GM23248 (cell line): ENCODE results near the gene POLD1. TPM values are rescaled to one million over a fixed set of nuclear protein-coding genes. Genes with fewer than 3 reads are reported as not detected.

ENCODE experiments used
- DNase-seq: peaks from one replicate; pipeline ENCODE4 v3.0.0-alpha.2; 2015
- H2AFZ ChIP-seq: fragments of 200-600 bp; sonication (generic); 2 replicates; pipeline ENCODE4 v1.6.1; 2016; ENCODE audit warnings: antibody characterized with exemption
- H3F3A ChIP-seq: fragments of 200-600 bp; sonication (generic); 2 replicates; pipeline ENCODE4 v1.6.1; 2016; ENCODE audit warnings: mild to moderate bottlenecking, antibody characterized with exemption, mixed run types; ENCODE audit not compliant: insufficient read depth
- H3K27ac ChIP-seq: fragments of 200-600 bp; sonication (generic); 2 replicates; pipeline ENCODE4 v1.5.1; 2016; ENCODE audit warnings: mild to moderate bottlenecking
- H3K27me3 ChIP-seq: fragments of 200-600 bp; sonication (generic); replicated peaks from 2 replicates; pipeline ENCODE4 v1.6.1; 2016; ENCODE audit warnings: mild to moderate bottlenecking; ENCODE audit not compliant: insufficient read depth
- H3K36me3 ChIP-seq: fragments of 200-600 bp; sonication (generic); 2 replicates; pipeline ENCODE4 v1.6.1; 2016; ENCODE audit warnings: low read depth, mild to moderate bottlenecking
- H3K4me1 ChIP-seq: fragments of 200-600 bp; sonication (generic); 2 replicates; pipeline ENCODE4 v1.6.1; 2016; ENCODE audit warnings: mild to moderate bottlenecking; ENCODE audit not compliant: insufficient read depth
- H3K4me2 ChIP-seq: fragments of 200-600 bp; sonication (generic); one replicate; pipeline ENCODE4 v1.6.1; 2016; ENCODE audit warnings: mild to moderate bottlenecking; ENCODE audit not compliant: unreplicated experiment
- H3K4me3 ChIP-seq: fragments of 200-600 bp; sonication (generic); 2 replicates; pipeline ENCODE4 v1.5.1; 2016; ENCODE audit warnings: mild to moderate bottlenecking
- H3K79me2 ChIP-seq: fragments of 200-600 bp; sonication (generic); 2 replicates; pipeline ENCODE4 v1.6.1; 2016; ENCODE audit warnings: mild to moderate bottlenecking; ENCODE audit not compliant: insufficient read depth
- H3K9ac ChIP-seq: fragments of 200-600 bp; sonication (generic); 2 replicates; pipeline ENCODE4 v1.6.1; 2016; ENCODE audit warnings: mild to moderate bottlenecking
- H3K9me2 ChIP-seq: fragments of 200-600 bp; sonication (generic); 2 replicates; pipeline ENCODE4 v1.6.1; 2016; ENCODE audit warnings: mixed run types, mild to moderate bottlenecking, moderate library complexity; ENCODE audit not compliant: insufficient read depth
- H3K9me3 ChIP-seq: fragments of 200-600 bp; sonication (generic); one replicate; pipeline ENCODE4 v1.6.1; 2017; ENCODE audit warnings: low read depth
- H4K20me1 ChIP-seq: fragments of 200-600 bp; sonication (generic); 2 replicates; pipeline ENCODE4 v1.6.0; 2016; ENCODE audit not compliant: insufficient read depth
- EZH2 ChIP-seq: fragments of 200-600 bp; sonication (generic); IDR thresholded peaks from 2 replicates; pipeline ENCODE4 v1.6.1; 2018; ENCODE audit warnings: antibody characterized with exemption, mild to moderate bottlenecking; ENCODE audit not compliant: insufficient read depth, poor library complexity, severe bottlenecking
- EZH2phosphoT487 ChIP-seq: fragments of 200-600 bp; sonication (generic); IDR thresholded peaks from 2 replicates; pipeline ENCODE4 v1.6.1; 2018; ENCODE audit warnings: antibody characterized with exemption, moderate library complexity, mild to moderate bottlenecking, low read depth; ENCODE audit not compliant: insufficient read depth
- WGBS, 2 experiments: methylation state at CpG; one replicate each; pipeline ENCODE4 v1.1.6; 2015 to 2017; ENCODE audit warnings: low lambda C conversion rate in 2 of 2, low coverage in 1 of 2; ENCODE audit errors: missing lambda C conversion rate in 2 of 2; 5-methylcytosine and 5-hydroxymethylcytosine counted together
- in situ Hi-C: fragments of 300-500 bp; cut with MboI; formaldehyde crosslinking; loops from 2 replicates; pipeline ENCODE4 v1.15.0; 2020
- polyA plus RNA-seq: library from polyadenylated mRNA; unstranded; fragments of >200 nt; fragmentation: Nextera tagmentation; extraction: Ambion mirVana; gene quantifications from 2 replicates; pipeline ENCODE4 v1.2.1, GENCODE V29; 2016
- total RNA-seq: library from RNA; depleted of rRNA; stranded (reverse); fragments of >200 nt; shearing (Covaris generic); gene quantifications from 2 replicates; pipeline ENCODE4 v1.2.3, GENCODE V29; 2014

Gene POLD1
- total and polyA plus RNA-seq, 2 experiments from 2014 or later, result 12.6 to 18.3 TPM

- no peaks in the 10 kb centered on the region for H3F3A ChIP-seq
- in situ Hi-C loops, result no loop called here
- H2AFZ ChIP-seq, result no peak overlapping the region
- no peak overlapping the region for H3K4me3 ChIP-seq
- no peak overlapping the region for H3K4me2 ChIP-seq
- no peaks in the 10 kb centered on the region for H3K9me3 ChIP-seq
- no peaks in the 10 kb centered on the region for H3K4me1 ChIP-seq
- H3K79me2 ChIP-seq, result no peaks in the 10 kb centered on the region
- no peak overlapping the region for H3K27ac ChIP-seq
- WGBS, 2 experiments, result 35 to 40% methylated on average over 3 of the region's 3 CpGs
- no peaks in the 10 kb centered on the region for H4K20me1 ChIP-seq
- no peaks in the 10 kb centered on the region for H3K36me3 ChIP-seq
- H3K27me3 ChIP-seq, result peaks cover 25% of the 10 kb centered on the region
- no peak for DNase-seq
- no peaks in the 10 kb centered on the region for H3K9me2 ChIP-seq
- TF ChIP-seq EZH2phosphoT487 (no peak), EZH2 (no peak)
- H3K9ac ChIP-seq, result no peak overlapping the region
Observed at GRCh38 chr19:50420127-50420526, 36.0 kb downstream of the POLD1 start.

DNA sequence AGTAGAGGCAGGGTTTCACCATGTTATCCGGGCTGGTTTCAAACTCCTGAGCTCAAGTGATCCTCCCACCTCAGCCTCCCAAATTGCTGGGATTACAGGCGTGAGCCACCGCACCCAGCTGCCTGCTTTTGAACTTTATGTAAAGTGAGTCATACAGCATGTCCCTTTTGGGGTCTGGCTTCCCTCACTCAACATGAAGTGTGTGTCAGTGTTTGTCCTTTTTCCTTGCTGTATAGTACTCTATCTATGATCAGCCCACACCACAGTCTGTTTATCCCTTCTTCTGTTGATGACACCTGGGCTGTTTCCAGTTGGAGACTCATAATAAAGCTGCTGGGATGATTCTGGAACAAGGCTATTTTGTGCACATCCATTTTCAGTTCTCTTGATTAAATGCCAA lies 36.7 kb downstream of the POLD1 start:
- no peaks in the 10 kb centered on the region for H3K79me2 ChIP-seq
- no peak overlapping the region for H3K4me2 ChIP-seq
- H2AFZ ChIP-seq, result no peak overlapping the region
- no peak overlapping the region for H3K4me3 ChIP-seq
- WGBS, 2 experiments, result 75 to 82% methylated on average over 3 of the region's 3 CpGs
- no peaks in the 10 kb centered on the region for H3K9me3 ChIP-seq
- TF ChIP-seq EZH2 (no peak), EZH2phosphoT487 (no peak)
- in situ Hi-C loops, result no loop called here
- H3K27me3 ChIP-seq, result peaks cover 25% of the 10 kb centered on the region
- H3K4me1 ChIP-seq, result no peaks in the 10 kb centered on the region
- no peaks in the 10 kb centered on the region for H3F3A ChIP-seq
- DNase-seq, result no peak
- no peaks in the 10 kb centered on the region for H3K36me3 ChIP-seq
- H3K9me2 ChIP-seq, result no peaks in the 10 kb centered on the region
- H3K27ac ChIP-seq, result no peak overlapping the region
- H4K20me1 ChIP-seq, result no peaks in the 10 kb centered on the region
- H3K9ac ChIP-seq, result no peak overlapping the region

- no peaks in the 10 kb centered on the region for H3K79me2 ChIP-seq
- no peaks in the 10 kb centered on the region for H3F3A ChIP-seq
- 58 to 64% methylated on average over 15 to 18 of the region's 18 CpGs for WGBS, 2 experiments
- no peaks in the 10 kb centered on the region for H3K36me3 ChIP-seq
- H3K4me1 ChIP-seq, result no peaks in the 10 kb centered on the region
- no peaks in the 10 kb centered on the region for H3K9me3 ChIP-seq
- H3K4me2 ChIP-seq, result no peak overlapping the region
- peaks cover 25% of the 10 kb centered on the region for H3K27me3 ChIP-seq
- H3K9ac ChIP-seq, result no peak overlapping the region
- no peaks in the 10 kb centered on the region for H4K20me1 ChIP-seq
- no peak overlapping the region for H2AFZ ChIP-seq
- H3K4me3 ChIP-seq, result no peak overlapping the region
- TF ChIP-seq EZH2phosphoT487, result no peak
- TF ChIP-seq EZH2, result no peak
- no peak overlapping the region for H3K27ac ChIP-seq
- no peak for DNase-seq
- in situ Hi-C loops, result no loop called here
- H3K9me2 ChIP-seq, result no peaks in the 10 kb centered on the region
Observed at GRCh38 chr19:50422397-50423278, 38.5 kb downstream of the POLD1 start.

GRCh38 chr19:50423279-50424113 lies 39.3 kb downstream of the POLD1 start:
- Histone ChIP-seq H3K27me3 (peaks cover 25% of the 10 kb centered on the region), H3K4me1 (no peaks in the 10 kb centered on the region), H3K4me3 (no peak overlapping the region), H3K9me2 (no peaks in the 10 kb centered on the region), H4K20me1 (no peaks in the 10 kb centered on the region), H3K27ac (no peak overlapping the region), H3F3A (no peaks in the 10 kb centered on the region), H3K4me2 (no peak overlapping the region), H3K9me3 (no peaks in the 10 kb centered on the region), H3K9ac (no peak overlapping the region), H2AFZ (no peak overlapping the region), H3K79me2 (no peaks in the 10 kb centered on the region), H3K36me3 (no peaks in the 10 kb centered on the region)
- in situ Hi-C loops, result no loop called here
- 71 to 81% methylated on average over 19 to 22 of the region's 22 CpGs for WGBS, 2 experiments
- TF ChIP-seq EZH2, result no peak
- TF ChIP-seq EZH2phosphoT487, result no peak
- DNase-seq, result no peak
